ENCODE results near the gene RALGAPA2.

- no peak for TF ChIP-seq POLR2A (IDR thresholded peaks at IDR 0.05)
- TF ChIP-seq CTCF (IDR thresholded peaks at IDR 0.05), result no peak
These were observed 158.9 kb downstream of the RALGAPA2 start for GRCh38 chr20:20553541-20553940.
